Astrocyte of the spinal cord (primary cell): ENCODE results near the gene HAGH.

Experiments used
- DNase-seq: peaks from one replicate; pipeline ENCODE4 v3.0.0; 2011; ENCODE audit warnings: low read depth, low spot score
- H3K4me3 ChIP-seq: 2 replicates; pipeline ENCODE4 v1.5.1; 2011; ENCODE audit warnings: low read depth, mild to moderate bottlenecking, low read length, moderate library complexity
- CTCF ChIP-seq: IDR thresholded peaks from 2 replicates; pipeline ENCODE4 v1.5.1; 2012; ENCODE audit warnings: low read depth, mild to moderate bottlenecking, low read length, inconsistent platforms
- in situ Hi-C: cut with HindIII; loops from 2 replicates; pipeline ENCODE4 v1.10.0; 2017; ENCODE audit warnings: low sequenced_read_pairs

The HAGH gene

GRCh38 chr16:1781758-1782407, 44.7 kb downstream of the HAGH start:
- no peak for DNase-seq
- peak overlapping the region; percentile 71 for H3K4me3 ChIP-seq
- TF ChIP-seq CTCF: no peak
- in situ Hi-C loops: no loop called here

- in situ Hi-C loops: no loop called here
- DNase-seq: no peak
- peak overlapping the region; percentile 71 for H3K4me3 ChIP-seq
- TF ChIP-seq CTCF: no peak
Measured at GRCh38 chr16:1781254-1781653, 45.4 kb downstream of the HAGH start.

- no peak for DNase-seq
- no peak overlapping the region for H3K4me3 ChIP-seq
- no peak for TF ChIP-seq CTCF
- in situ Hi-C loops: no loop called here
Measured at GRCh38 chr16:1780677-1781072, 46.0 kb downstream of the HAGH start.

DNA sequence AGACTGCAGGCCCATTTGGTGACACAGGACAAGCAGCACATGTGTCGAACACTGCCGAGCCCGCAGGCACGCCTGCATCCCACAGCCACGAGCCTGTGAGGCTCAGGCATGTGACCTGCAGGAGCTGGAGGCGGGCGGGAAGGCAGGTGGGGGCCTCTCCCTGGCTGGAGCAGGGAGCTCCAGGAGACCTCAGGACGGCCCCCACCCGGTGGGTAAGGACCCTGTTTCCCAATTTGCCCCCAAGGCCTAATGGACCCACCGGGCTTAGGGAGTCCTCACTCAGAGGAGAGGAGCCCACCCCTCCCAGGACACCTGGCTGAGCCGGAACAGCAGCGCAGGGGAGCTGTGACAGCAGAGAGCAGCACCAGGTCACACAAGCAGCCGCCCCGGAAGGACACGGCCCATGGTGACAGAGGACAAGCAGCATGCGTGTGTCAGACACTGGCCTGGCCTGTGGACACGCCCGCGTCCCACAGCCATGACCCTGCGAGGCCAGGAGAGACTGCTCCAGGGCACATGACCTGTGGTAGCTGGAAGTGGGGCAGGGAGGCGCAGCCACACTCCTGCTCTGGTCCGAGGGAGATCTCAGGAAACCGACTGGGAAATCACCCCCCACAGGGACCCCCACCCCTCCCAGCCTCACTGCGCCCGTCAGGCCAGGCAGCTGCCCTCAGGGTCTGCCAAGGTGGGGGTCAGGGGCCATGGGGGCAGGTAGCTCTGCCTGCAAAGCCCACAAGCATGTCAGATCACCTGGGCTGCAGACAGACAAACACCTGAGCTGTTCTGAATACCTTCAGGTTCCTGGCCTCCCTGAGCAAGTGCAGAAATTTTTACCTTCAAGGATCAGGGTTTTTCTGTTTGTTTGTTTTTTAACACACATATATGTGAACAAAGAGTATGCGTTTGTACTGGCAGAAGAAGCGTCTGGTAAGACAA, 46.6 kb downstream of the HAGH start:
- TF ChIP-seq CTCF: no peak
- H3K4me3 ChIP-seq: no peak overlapping the region
- DNase-seq: no peak
- in situ Hi-C loops: no loop called here

DNA sequence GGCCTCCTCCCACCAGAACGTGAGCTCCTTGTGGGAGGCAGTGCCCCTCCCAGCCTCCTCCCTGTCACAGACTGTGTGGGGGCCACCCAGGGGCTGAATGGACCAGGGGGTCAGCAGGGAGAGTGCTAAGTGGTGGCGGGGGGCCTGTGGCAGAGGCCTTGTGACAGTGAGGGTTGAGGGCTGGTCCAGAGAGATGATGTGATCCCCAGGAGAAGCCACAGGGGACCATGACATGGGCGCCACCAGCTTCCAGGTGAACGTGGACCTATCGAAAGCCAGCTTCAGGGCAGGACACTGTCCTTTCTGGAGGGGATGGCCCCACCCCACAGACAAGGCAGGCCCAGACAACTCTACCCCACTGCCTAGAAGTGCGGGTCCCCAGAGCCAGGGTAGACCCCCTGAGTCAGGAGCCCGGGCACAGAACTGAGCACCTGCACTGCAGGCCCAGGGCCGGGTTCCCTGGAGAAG, 47.4 kb downstream of the HAGH start:
- in situ Hi-C loops: no loop called here
- H3K4me3 ChIP-seq: no peak overlapping the region
- no peak for DNase-seq
- no peak for TF ChIP-seq CTCF

GRCh38 chr16:1778200-1779179, 48.1 kb downstream of the HAGH start:
- no peak for TF ChIP-seq CTCF
- in situ Hi-C loops: no loop called here
- H3K4me3 ChIP-seq: no peak overlapping the region
- peak; percentile 43 for DNase-seq
